Eye (tissue), 1 donor: Measurements from ENCODE around the gene RAD51B.

Experiments
- DNase-seq: peaks from one replicate; pipeline ENCODE4 v3.0.0-alpha.2; 2015

The RAD51B gene

GRCh38 chr14:67908052-67908754 is 88.6 kb downstream of the RAD51B start:
- DNase-seq: no peak

GRCh38 chr14:67911562-67911961 is 92.0 kb downstream of the RAD51B start:
- no peak for DNase-seq

GRCh38 chr14:67916430-67916829 is 96.9 kb downstream of the RAD51B start:
- no peak for DNase-seq

GRCh38 chr14:67917006-67917405 is 97.4 kb downstream of the RAD51B start:
- DNase-seq: no peak

GRCh38 chr14:67918838-67919237 is 99.3 kb downstream of the RAD51B start:
- DNase-seq: no peak

GRCh38 chr14:67919259-67920032 is 99.9 kb downstream of the RAD51B start:
- no peak for DNase-seq

- DNase-seq: no peak
Measured at GRCh38 chr14:67926821-67927220, 107.2 kb downstream of the RAD51B start.

- no peak for DNase-seq
Measured at GRCh38 chr14:67927244-67927643, 107.7 kb downstream of the RAD51B start.

GRCh38 chr14:67928375-67928774 is 108.8 kb downstream of the RAD51B start:
- DNase-seq: no peak

- DNase-seq: no peak
Measured at GRCh38 chr14:67932708-67933246, 113.2 kb downstream of the RAD51B start.

- no peak for DNase-seq
Measured at GRCh38 chr14:67933266-67933665, 113.7 kb downstream of the RAD51B start.

- peak; percentile 87 for DNase-seq
Measured at GRCh38 chr14:67934087-67934486, 114.5 kb downstream of the RAD51B start.

- no peak for DNase-seq
Measured at GRCh38 chr14:67934862-67935261, 115.3 kb downstream of the RAD51B start.

- no peak for DNase-seq
Measured at GRCh38 chr14:67935371-67935770, 115.8 kb downstream of the RAD51B start.

GRCh38 chr14:67938071-67938470 is 118.5 kb downstream of the RAD51B start:
- no peak for DNase-seq

- peak; percentile 75 for DNase-seq
Measured at GRCh38 chr14:67940486-67941455, 121.2 kb downstream of the RAD51B start.

GRCh38 chr14:67941456-67942018 is 122.0 kb downstream of the RAD51B start:
- DNase-seq: no peak

- DNase-seq: no peak
Measured at GRCh38 chr14:67942080-67942710, 122.6 kb downstream of the RAD51B start.

GRCh38 chr14:67943947-67944346 is 124.4 kb downstream of the RAD51B start:
- peak; percentile 97 for DNase-seq

- DNase-seq: peak; percentile 10
Measured at GRCh38 chr14:67944605-67945004, 125.0 kb downstream of the RAD51B start.

GRCh38 chr14:67949771-67950170 is 130.2 kb downstream of the RAD51B start:
- no peak for DNase-seq

- no peak for DNase-seq
Measured at GRCh38 chr14:67950386-67950785, 130.8 kb downstream of the RAD51B start.
